ENCODE results near the gene MAP7D2.

- TF ChIP-seq ZNF274 (IDR thresholded peaks at IDR 0.05; ENCODE audit: low read depth, low read length) (no peak), POLR2A (IDR thresholded peaks at IDR 0.05; ENCODE audit: borderline replicate concordance, extremely low read depth, insufficient read depth, insufficient read length) (no peak), ZFX (IDR thresholded peaks at IDR 0.05) (no peak), EZH2 (IDR thresholded peaks at IDR 0.05) (no peak), MAX (IDR thresholded peaks at IDR 0.05) (no peak), CTCF (IDR thresholded peaks at IDR 0.05 in 2 of 3, conservative IDR thresholded peaks at IDR 0.05 in 1 of 3; ENCODE audit: borderline replicate concordance in 1 of 3, insufficient read depth in 1 of 3, low read depth in 2 of 3, low read length in 2 of 3) (no peak), ATF3 (IDR thresholded peaks at IDR 0.05) (no peak), POLR2AphosphoS5 (IDR thresholded peaks at IDR 0.05; ENCODE audit: low read depth, low read length) (no peak), SIN3A (IDR thresholded peaks at IDR 0.05; ENCODE audit: low read depth) (no peak), CEBPB (IDR thresholded peaks at IDR 0.05; ENCODE audit: low read depth) (no peak)
These were observed 575 bp downstream of the MAP7D2 start for GRCh38 chrX:20116087-20116576.

Data from HCT116 (cell line).